HG03571 (cell line): ENCODE measurements around the gene PPP1R1C.

ENCODE experiments used
- ATAC-seq: cut with Tn5 transposase; IDR thresholded peaks from one replicate; pipeline ENCODE4 v1.9.1; 2021; ENCODE audit not compliant: unreplicated experiment

PPP1R1C gene

GRCh38 chr2:182062329-182062972 is 76.8 kb downstream of the PPP1R1C start:
- no peak for ATAC-seq

GRCh38 chr2:182064019-182064778 is 78.5 kb downstream of the PPP1R1C start:
- ATAC-seq: no peak

- no peak for ATAC-seq
Observed at GRCh38 chr2:182066400-182067087, 80.9 kb downstream of the PPP1R1C start.

- ATAC-seq: no peak
Observed at GRCh38 chr2:182067393-182067792, 81.7 kb downstream of the PPP1R1C start.

GRCh38 chr2:182068811-182069210 is 83.2 kb downstream of the PPP1R1C start:
- ATAC-seq: no peak

- ATAC-seq: no peak
Observed at GRCh38 chr2:182069416-182069815, 83.8 kb downstream of the PPP1R1C start.

- no peak for ATAC-seq
Observed at GRCh38 chr2:182069908-182070307, 84.3 kb downstream of the PPP1R1C start.

- no peak for ATAC-seq
Observed at GRCh38 chr2:182070736-182071135, 85.1 kb downstream of the PPP1R1C start.

GRCh38 chr2:182072861-182073260 is 87.2 kb downstream of the PPP1R1C start:
- ATAC-seq: no peak

GRCh38 chr2:182073613-182074012 is 88.0 kb downstream of the PPP1R1C start:
- ATAC-seq: no peak

- ATAC-seq: no peak
Observed at GRCh38 chr2:182077023-182077422, 91.4 kb downstream of the PPP1R1C start.

- ATAC-seq: peak; percentile 56
Observed at GRCh38 chr2:182077448-182078142, 91.9 kb downstream of the PPP1R1C start.

GRCh38 chr2:182078988-182079602 is 93.4 kb downstream of the PPP1R1C start:
- ATAC-seq: no peak

GRCh38 chr2:182080493-182080892 is 94.8 kb downstream of the PPP1R1C start:
- ATAC-seq: no peak

GRCh38 chr2:182081602-182082260 is 96.1 kb downstream of the PPP1R1C start:
- no peak for ATAC-seq

- ATAC-seq: no peak
Observed at GRCh38 chr2:182088681-182089320, 103.1 kb downstream of the PPP1R1C start.

GRCh38 chr2:182090486-182090885 is 104.8 kb downstream of the PPP1R1C start:
- no peak for ATAC-seq

- no peak for ATAC-seq
Observed at GRCh38 chr2:182097571-182098164, 112.0 kb downstream of the PPP1R1C start.

GRCh38 chr2:182098648-182099047 is 113.0 kb downstream of the PPP1R1C start:
- ATAC-seq: no peak

GRCh38 chr2:182101263-182101662 is 115.6 kb downstream of the PPP1R1C start:
- ATAC-seq: no peak
